K562 (cell line): ENCODE measurements around the gene EXOC3L1. TPM values are rescaled to one million over a fixed set of nuclear protein-coding genes. Genes with fewer than 3 reads are reported as not detected.

Source experiments
- CHD4 ChIP-seq: fragments of 200-600 bp; sonication (generic); IDR thresholded peaks from 3 replicates; pipeline ENCODE4 v1.6.1; 2012; ENCODE audit warnings: low read depth, mild to moderate bottlenecking, mixed read lengths, low read length, inconsistent platforms; ENCODE audit not compliant: insufficient read depth, insufficient replicate concordance, poor library complexity, severe bottlenecking
- MECOM ChIP-seq: fragments of 250-450 bp; sonication (Bioruptor Pico); IDR thresholded peaks from 2 replicates; pipeline ENCODE4 v1.8.0; 2022; ENCODE audit warnings: inconsistent platforms
- MTA3 ChIP-seq: fragments of 450-650 bp; formaldehyde crosslinking; IDR thresholded peaks from 2 replicates; pipeline ENCODE4 v1.6.1; 2017; ENCODE audit warnings: mild to moderate bottlenecking, borderline replicate concordance
- NFE2 ChIP-seq: IDR thresholded peaks from 2 replicates; pipeline ENCODE4 v1.6.1; 2014; ENCODE audit warnings: antibody characterized with exemption, low read depth
- PCBP2 ChIP-seq: fragments of 200-400 bp; formaldehyde crosslinking; IDR thresholded peaks from 2 replicates; pipeline ENCODE4 v1.6.1; 2018; ENCODE audit warnings: low read length, low read depth, mild to moderate bottlenecking, moderate library complexity; ENCODE audit not compliant: poor library complexity, severe bottlenecking
- SMARCA4 ChIP-seq: fragments of 450-650 bp; IDR thresholded peaks from 2 replicates; pipeline ENCODE4 v1.6.1; 2016
- SMARCE1 ChIP-seq: fragments of 450-650 bp; IDR thresholded peaks from 2 replicates; pipeline ENCODE4 v1.7.1; 2016; ENCODE audit warnings: mild to moderate bottlenecking
- SNIP1 ChIP-seq: fragments of 450-650 bp; IDR thresholded peaks from 2 replicates; pipeline ENCODE4 v1.7.1; 2017; ENCODE audit warnings: low read depth, mild to moderate bottlenecking
- STAT5B ChIP-seq: fragments of 250-450 bp; sonication (Bioruptor Pico); IDR thresholded peaks from 2 replicates; pipeline ENCODE4 v1.8.0; 2021; ENCODE audit warnings: mild to moderate bottlenecking, inconsistent platforms
- TOE1 ChIP-seq, 2 experiments: fragments of 450-650 bp in 1 of 2; sonication (generic) in 1 of 2; formaldehyde crosslinking in 1 of 2; IDR thresholded peaks; 2 replicates each; pipeline versions ENCODE4 v1.7.1 to v1.8.0; 2016 to 2022; ENCODE audit warnings: borderline replicate concordance in 2 of 2, mild to moderate bottlenecking in 2 of 2, antibody characterized with exemption in 1 of 2, inconsistent platforms in 1 of 2, low read depth in 1 of 2, missing genetic modification reagents in 1 of 2, moderate library complexity in 1 of 2
- ZBTB7A ChIP-seq: IDR thresholded peaks from 2 replicates; pipeline ENCODE4 v1.6.1; 2011; ENCODE audit warnings: low read depth, mild to moderate bottlenecking, low read length, moderate library complexity, borderline replicate concordance; ENCODE audit not compliant: control insufficient read depth
- ZNF143 ChIP-seq: sonication (generic); formaldehyde crosslinking; IDR thresholded peaks from 2 replicates; pipeline ENCODE4 v1.9.0; 2022; ENCODE audit warnings: mild to moderate bottlenecking, missing genetic modification reagents
- ZNF253 ChIP-seq: fragments of 250-450 bp; sonication (Bioruptor Pico); conservative IDR thresholded peaks from 2 replicates; pipeline ENCODE4 v1.6.1; 2021; ENCODE audit warnings: mild to moderate bottlenecking
- ZNF311 ChIP-seq: fragments of 250-450 bp; sonication (Bioruptor Pico); IDR thresholded peaks from 2 replicates; pipeline ENCODE4 v1.4.0; 2020; ENCODE audit warnings: mild to moderate bottlenecking, moderate library complexity
- ZNF785 ChIP-seq: fragments of 250-450 bp; sonication (Bioruptor Pico); IDR thresholded peaks from 2 replicates; pipeline ENCODE4 v1.4.0; 2020; ENCODE audit warnings: mild to moderate bottlenecking
- polyA plus RNA-seq, 8 experiments: library from polyadenylated mRNA; depleted of rRNA in 4 of 8; stranded (reverse) in 5 of 8; unstranded in 3 of 8; fragments of >200 nt; fragmentation: Nextera tagmentation in 2 of 8; fragmentation: Illumina TruSeq in 1 of 8; extraction: Ambion mirVana in 2 of 8; extraction: Trizol in 1 of 8; gene quantifications; 2 replicates each; pipeline versions ENCODE4 v1.2.1 to v1.2.3, GENCODE V29; 2011 to 2014; ENCODE audit warnings: inconsistent platforms in 1 of 8, missing spikeins in 1 of 8
- total RNA-seq, 7 experiments: library from RNA; depleted of rRNA in 6 of 7; stranded (reverse); fragments of >200 nt in 6 of 7; fragmentation: Illumina TruSeq in 2 of 7; extraction: Trizol in 2 of 7; gene quantifications; 2 replicates each; pipeline versions ENCODE4 v1.2.1 to v1.2.3, GENCODE V29; 2011 to 2021; ENCODE audit warnings: low replicate concordance in 1 of 7
- TF ChIP-seq, protein P1 (sequence below): IDR thresholded peaks from 2 replicates; pipeline ENCODE4 v1.6.1; 2011; ENCODE audit not compliant: insufficient read length; ENCODE audit errors: extremely low read depth
- TF ChIP-seq, protein P2 (sequence below): fragments of 450-650 bp; conservative IDR thresholded peaks from 2 replicates; pipeline ENCODE4 v1.6.1; 2016; ENCODE audit warnings: missing genetic modification characterization, low read depth, mild to moderate bottlenecking, missing compliant biosample characterization, moderate library complexity
- TF ChIP-seq, protein P3 (sequence below): IDR thresholded peaks from 2 replicates; pipeline ENCODE4 v1.6.1; 2016; ENCODE audit warnings: missing genetic modification characterization, missing compliant biosample characterization
- TF ChIP-seq, protein P4 (sequence below): sonication (generic); formaldehyde crosslinking; IDR thresholded peaks from 2 replicates; pipeline ENCODE4 v1.8.1; 2023; ENCODE audit warnings: missing genetic modification reagents, mild to moderate bottlenecking, borderline replicate concordance

EXOC3L1 gene
- total and polyA plus RNA-seq, 9 of the 15 experiments (the other 6 are each of a cell fraction or from before 2014, with no cell fraction given) = 0.08 TPM; not detected in 8

DNA sequence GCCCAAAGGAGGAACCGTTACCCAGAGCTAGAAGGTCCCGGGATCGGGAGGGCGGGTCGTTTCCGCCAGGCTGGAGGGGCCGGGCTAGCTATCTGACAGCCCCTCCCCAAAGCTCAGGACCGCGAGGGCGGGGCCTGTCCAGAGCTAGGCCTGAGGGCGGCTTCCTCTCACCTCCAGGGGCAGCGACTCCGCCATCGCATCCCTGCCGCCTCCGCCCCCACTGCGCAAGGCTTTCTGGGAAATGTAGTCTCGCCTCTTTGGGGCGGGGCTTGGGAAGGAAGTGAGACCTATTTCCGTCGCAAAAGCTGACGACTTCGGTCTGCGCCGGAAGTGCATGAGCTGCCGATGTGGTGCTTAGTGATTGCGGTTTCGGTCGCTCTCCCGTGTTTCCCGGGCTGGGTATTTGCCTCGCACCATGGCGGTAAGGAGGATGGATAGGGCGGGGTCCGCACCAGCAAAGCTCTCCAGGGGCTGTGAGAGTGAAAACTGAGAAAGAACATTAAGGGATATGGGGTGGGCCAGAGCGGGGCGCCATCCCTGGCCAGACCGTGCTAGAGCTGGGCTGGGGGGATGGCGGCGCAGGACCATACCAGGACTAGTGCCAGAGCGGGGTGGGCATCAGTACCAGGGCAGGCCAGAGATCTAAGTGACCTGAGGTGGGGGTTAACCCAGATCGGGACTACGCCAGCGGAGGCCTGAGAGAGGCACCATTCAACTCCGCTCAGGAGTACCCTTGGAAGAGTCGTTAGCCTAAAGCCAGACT lies 37.0 kb upstream of the EXOC3L1 start, which contains the start of gene TMEM208 (continued):
- TF ChIP-seq, protein P1, sequence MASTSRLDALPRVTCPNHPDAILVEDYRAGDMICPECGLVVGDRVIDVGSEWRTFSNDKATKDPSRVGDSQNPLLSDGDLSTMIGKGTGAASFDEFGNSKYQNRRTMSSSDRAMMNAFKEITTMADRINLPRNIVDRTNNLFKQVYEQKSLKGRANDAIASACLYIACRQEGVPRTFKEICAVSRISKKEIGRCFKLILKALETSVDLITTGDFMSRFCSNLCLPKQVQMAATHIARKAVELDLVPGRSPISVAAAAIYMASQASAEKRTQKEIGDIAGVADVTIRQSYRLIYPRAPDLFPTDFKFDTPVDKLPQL = no peak
- TF ChIP-seq ZNF311 (CRISPR knock-in tag) = no peak
- TF ChIP-seq STAT5B (CRISPR knock-in tag) = no peak
- no peak for TF ChIP-seq ZNF785 (CRISPR knock-in tag)
- 0 out of 2 replicates have a peak, but pooled peaks have one; percentile 69 for TF ChIP-seq TOE1 (IDR thresholded peaks at IDR 0.05; ENCODE audit: borderline replicate concordance)
- TF ChIP-seq TOE1 (CRISPR knock-in tag; IDR thresholded peaks at IDR 0.05; ENCODE audit: borderline replicate concordance, low read depth) = no peak
- TF ChIP-seq CHD4 = no peak
- peak; percentile 81; the same call in 1 of the 2 replicates for TF ChIP-seq ZBTB7A
- TF ChIP-seq NFE2 = no peak
- no peak for TF ChIP-seq ZNF253 (CRISPR knock-in tag)
- TF ChIP-seq SMARCA4 = no peak
- no peak for TF ChIP-seq MECOM (CRISPR knock-in tag)
- TF ChIP-seq, protein P2, sequence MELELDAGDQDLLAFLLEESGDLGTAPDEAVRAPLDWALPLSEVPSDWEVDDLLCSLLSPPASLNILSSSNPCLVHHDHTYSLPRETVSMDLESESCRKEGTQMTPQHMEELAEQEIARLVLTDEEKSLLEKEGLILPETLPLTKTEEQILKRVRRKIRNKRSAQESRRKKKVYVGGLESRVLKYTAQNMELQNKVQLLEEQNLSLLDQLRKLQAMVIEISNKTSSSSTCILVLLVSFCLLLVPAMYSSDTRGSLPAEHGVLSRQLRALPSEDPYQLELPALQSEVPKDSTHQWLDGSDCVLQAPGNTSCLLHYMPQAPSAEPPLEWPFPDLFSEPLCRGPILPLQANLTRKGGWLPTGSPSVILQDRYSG = no peak
- peak; percentile 99 for TF ChIP-seq ZNF143 (CRISPR knock-in tag)
- no peak for TF ChIP-seq PCBP2
- TF ChIP-seq, protein P3, sequence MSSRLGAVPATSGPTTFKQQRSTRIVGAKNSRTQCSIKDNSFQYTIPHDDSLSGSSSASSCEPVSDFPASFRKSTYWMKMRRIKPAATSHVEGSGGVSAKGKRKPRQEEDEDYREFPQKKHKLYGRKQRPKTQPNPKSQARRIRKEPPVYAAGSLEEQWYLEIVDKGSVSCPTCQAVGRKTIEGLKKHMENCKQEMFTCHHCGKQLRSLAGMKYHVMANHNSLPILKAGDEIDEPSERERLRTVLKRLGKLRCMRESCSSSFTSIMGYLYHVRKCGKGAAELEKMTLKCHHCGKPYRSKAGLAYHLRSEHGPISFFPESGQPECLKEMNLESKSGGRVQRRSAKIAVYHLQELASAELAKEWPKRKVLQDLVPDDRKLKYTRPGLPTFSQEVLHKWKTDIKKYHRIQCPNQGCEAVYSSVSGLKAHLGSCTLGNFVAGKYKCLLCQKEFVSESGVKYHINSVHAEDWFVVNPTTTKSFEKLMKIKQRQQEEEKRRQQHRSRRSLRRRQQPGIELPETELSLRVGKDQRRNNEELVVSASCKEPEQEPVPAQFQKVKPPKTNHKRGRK (tag) = no peak
- TF ChIP-seq, protein P4, sequence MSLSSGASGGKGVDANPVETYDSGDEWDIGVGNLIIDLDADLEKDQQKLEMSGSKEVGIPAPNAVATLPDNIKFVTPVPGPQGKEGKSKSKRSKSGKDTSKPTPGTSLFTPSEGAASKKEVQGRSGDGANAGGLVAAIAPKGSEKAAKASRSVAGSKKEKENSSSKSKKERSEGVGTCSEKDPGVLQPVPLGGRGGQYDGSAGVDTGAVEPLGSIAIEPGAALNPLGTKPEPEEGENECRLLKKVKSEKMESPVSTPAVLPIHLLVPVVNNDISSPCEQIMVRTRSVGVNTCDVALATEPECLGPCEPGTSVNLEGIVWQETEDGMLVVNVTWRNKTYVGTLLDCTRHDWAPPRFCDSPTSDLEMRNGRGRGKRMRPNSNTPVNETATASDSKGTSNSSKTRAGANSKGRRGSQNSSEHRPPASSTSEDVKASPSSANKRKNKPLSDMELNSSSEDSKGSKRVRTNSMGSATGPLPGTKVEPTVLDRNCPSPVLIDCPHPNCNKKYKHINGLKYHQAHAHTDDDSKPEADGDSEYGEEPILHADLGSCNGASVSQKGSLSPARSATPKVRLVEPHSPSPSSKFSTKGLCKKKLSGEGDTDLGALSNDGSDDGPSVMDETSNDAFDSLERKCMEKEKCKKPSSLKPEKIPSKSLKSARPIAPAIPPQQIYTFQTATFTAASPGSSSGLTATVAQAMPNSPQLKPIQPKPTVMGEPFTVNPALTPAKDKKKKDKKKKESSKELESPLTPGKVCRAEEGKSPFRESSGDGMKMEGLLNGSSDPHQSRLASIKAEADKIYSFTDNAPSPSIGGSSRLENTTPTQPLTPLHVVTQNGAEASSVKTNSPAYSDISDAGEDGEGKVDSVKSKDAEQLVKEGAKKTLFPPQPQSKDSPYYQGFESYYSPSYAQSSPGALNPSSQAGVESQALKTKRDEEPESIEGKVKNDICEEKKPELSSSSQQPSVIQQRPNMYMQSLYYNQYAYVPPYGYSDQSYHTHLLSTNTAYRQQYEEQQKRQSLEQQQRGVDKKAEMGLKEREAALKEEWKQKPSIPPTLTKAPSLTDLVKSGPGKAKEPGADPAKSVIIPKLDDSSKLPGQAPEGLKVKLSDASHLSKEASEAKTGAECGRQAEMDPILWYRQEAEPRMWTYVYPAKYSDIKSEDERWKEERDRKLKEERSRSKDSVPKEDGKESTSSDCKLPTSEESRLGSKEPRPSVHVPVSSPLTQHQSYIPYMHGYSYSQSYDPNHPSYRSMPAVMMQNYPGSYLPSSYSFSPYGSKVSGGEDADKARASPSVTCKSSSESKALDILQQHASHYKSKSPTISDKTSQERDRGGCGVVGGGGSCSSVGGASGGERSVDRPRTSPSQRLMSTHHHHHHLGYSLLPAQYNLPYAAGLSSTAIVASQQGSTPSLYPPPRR (CRISPR knock-in tag) = no peak
- no peak for TF ChIP-seq SMARCE1
- 0 out of 2 replicates have a peak, but pooled peaks have one; percentile 50 for TF ChIP-seq MTA3
- TF ChIP-seq SNIP1 = no peak
